ENCODE results near the gene ACTBL2. TPM values are rescaled to one million over a fixed set of nuclear protein-coding genes. Genes with fewer than 3 reads are reported as not detected.

The ACTBL2 gene
- total RNA-seq, 1 experiment from 2014 or later, result not detected

DNA sequence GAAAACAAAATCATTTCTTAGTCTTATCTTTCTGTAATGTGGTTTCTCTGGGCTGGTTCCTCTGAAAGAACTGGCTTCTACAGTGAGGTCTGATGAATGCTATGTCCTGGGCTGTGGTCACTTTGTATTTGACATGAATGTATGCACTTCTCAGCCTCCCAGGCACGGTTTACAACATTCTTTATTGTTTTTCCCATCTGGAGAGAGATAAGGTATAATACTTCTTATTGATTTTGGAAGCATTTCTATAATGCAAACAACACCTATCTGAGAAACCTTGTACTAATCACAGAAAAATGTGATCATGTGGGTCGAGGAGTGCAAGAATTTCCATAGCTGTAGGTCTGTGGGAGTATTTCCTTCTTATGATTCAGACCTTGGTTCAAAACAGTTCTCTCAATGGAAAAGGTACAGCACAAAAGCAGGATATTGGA lies 46.9 kb downstream of the ACTBL2 start:
- CTCF ChIA-PET, result no interaction called here

More for the DNA sequence above, 46.9 kb downstream of the ACTBL2 start:
- Mint-ChIP-seq H3K27me3 (ENCODE audit: low read depth) (no peaks in the 10 kb centered on the region), H3K27ac (no peak overlapping the region), H3K4me1 (no peaks in the 10 kb centered on the region), H3K36me3 (no peaks in the 10 kb centered on the region), H3K4me3 (no peak overlapping the region), H3K9me3 (peaks cover 2% of the 10 kb centered on the region)
- TF ChIP-seq ELF4 (CRISPR knock-in tag; IDR thresholded peaks at IDR 0.05; ENCODE audit: low read depth) (no peak), ZNF232 (CRISPR knock-in tag; IDR thresholded peaks at IDR 0.05) (no peak), ZNF219 (CRISPR knock-in tag; IDR thresholded peaks at IDR 0.05; ENCODE audit: borderline replicate concordance) (no peak), TEAD4 (CRISPR knock-in tag; IDR thresholded peaks at IDR 0.05) (no peak), OVOL2 (CRISPR knock-in tag; IDR thresholded peaks at IDR 0.05; ENCODE audit: borderline replicate concordance) (no peak), ZNF671 (CRISPR knock-in tag; IDR thresholded peaks at IDR 0.05) (no peak), FOXJ3 (CRISPR knock-in tag; IDR thresholded peaks at IDR 0.05; ENCODE audit: borderline replicate concordance) (no peak), ZNF138 (CRISPR knock-in tag; conservative IDR thresholded peaks at IDR 0.05) (no peak)
- TF ChIP-seq, protein P1, sequence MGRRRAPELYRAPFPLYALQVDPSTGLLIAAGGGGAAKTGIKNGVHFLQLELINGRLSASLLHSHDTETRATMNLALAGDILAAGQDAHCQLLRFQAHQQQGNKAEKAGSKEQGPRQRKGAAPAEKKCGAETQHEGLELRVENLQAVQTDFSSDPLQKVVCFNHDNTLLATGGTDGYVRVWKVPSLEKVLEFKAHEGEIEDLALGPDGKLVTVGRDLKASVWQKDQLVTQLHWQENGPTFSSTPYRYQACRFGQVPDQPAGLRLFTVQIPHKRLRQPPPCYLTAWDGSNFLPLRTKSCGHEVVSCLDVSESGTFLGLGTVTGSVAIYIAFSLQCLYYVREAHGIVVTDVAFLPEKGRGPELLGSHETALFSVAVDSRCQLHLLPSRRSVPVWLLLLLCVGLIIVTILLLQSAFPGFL (CRISPR knock-in tag; IDR thresholded peaks at IDR 0.05; ENCODE audit: borderline replicate concordance), result no peak
- TF ChIP-seq, protein P2, sequence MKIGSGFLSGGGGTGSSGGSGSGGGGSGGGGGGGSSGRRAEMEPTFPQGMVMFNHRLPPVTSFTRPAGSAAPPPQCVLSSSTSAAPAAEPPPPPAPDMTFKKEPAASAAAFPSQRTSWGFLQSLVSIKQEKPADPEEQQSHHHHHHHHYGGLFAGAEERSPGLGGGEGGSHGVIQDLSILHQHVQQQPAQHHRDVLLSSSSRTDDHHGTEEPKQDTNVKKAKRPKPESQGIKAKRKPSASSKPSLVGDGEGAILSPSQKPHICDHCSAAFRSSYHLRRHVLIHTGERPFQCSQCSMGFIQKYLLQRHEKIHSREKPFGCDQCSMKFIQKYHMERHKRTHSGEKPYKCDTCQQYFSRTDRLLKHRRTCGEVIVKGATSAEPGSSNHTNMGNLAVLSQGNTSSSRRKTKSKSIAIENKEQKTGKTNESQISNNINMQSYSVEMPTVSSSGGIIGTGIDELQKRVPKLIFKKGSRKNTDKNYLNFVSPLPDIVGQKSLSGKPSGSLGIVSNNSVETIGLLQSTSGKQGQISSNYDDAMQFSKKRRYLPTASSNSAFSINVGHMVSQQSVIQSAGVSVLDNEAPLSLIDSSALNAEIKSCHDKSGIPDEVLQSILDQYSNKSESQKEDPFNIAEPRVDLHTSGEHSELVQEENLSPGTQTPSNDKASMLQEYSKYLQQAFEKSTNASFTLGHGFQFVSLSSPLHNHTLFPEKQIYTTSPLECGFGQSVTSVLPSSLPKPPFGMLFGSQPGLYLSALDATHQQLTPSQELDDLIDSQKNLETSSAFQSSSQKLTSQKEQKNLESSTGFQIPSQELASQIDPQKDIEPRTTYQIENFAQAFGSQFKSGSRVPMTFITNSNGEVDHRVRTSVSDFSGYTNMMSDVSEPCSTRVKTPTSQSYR (CRISPR knock-in tag; IDR thresholded peaks at IDR 0.05), result no peak
- TF ChIP-seq, protein P3, sequence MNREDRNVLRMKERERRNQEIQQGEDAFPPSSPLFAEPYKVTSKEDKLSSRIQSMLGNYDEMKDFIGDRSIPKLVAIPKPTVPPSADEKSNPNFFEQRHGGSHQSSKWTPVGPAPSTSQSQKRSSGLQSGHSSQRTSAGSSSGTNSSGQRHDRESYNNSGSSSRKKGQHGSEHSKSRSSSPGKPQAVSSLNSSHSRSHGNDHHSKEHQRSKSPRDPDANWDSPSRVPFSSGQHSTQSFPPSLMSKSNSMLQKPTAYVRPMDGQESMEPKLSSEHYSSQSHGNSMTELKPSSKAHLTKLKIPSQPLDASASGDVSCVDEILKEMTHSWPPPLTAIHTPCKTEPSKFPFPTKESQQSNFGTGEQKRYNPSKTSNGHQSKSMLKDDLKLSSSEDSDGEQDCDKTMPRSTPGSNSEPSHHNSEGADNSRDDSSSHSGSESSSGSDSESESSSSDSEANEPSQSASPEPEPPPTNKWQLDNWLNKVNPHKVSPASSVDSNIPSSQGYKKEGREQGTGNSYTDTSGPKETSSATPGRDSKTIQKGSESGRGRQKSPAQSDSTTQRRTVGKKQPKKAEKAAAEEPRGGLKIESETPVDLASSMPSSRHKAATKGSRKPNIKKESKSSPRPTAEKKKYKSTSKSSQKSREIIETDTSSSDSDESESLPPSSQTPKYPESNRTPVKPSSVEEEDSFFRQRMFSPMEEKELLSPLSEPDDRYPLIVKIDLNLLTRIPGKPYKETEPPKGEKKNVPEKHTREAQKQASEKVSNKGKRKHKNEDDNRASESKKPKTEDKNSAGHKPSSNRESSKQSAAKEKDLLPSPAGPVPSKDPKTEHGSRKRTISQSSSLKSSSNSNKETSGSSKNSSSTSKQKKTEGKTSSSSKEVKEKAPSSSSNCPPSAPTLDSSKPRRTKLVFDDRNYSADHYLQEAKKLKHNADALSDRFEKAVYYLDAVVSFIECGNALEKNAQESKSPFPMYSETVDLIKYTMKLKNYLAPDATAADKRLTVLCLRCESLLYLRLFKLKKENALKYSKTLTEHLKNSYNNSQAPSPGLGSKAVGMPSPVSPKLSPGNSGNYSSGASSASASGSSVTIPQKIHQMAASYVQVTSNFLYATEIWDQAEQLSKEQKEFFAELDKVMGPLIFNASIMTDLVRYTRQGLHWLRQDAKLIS (CRISPR knock-in tag; IDR thresholded peaks at IDR 0.05; ENCODE audit: borderline replicate concordance), result no peak
- TF ChIP-seq, protein P4, sequence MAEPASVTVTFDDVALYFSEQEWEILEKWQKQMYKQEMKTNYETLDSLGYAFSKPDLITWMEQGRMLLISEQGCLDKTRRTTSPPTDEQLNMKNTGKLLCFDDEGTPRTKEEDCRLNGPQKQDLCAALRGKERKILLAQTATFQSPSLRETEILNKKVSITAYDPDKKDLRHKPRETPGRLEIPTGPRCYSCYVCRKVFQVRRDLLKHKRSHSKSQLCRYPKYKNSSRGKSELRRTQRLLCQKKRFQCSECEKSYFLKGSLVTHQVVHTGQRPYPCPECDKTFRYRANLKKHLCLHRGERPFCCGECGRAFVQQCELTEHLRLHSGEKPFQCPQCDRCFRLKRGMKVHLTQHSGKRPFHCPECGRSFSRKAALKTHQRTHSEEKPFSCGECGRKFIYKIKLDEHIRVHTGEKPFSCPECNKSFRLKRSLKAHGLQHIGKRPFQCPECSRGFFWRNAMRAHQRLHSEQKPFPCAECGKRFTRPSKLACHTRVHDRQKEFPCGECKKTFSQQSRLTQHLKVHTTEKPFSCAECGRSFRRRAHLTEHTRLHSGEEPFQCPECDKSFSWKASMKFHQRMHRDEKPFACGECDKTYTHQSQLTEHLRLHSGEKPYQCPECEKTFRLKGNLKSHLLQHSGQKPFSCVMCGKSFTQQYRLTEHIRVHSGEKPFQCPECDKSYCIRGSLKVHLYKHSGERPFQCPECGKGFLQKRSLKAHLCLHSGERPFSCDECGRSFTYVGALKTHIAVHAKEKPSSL (CRISPR knock-in tag; conservative IDR thresholded peaks at IDR 0.05), result no peak
- TF ChIP-seq, protein P5, sequence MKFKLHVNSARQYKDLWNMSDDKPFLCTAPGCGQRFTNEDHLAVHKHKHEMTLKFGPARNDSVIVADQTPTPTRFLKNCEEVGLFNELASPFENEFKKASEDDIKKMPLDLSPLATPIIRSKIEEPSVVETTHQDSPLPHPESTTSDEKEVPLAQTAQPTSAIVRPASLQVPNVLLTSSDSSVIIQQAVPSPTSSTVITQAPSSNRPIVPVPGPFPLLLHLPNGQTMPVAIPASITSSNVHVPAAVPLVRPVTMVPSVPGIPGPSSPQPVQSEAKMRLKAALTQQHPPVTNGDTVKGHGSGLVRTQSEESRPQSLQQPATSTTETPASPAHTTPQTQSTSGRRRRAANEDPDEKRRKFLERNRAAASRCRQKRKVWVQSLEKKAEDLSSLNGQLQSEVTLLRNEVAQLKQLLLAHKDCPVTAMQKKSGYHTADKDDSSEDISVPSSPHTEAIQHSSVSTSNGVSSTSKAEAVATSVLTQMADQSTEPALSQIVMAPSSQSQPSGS (CRISPR knock-in tag; IDR thresholded peaks at IDR 0.05; ENCODE audit: borderline replicate concordance, low read depth), result no peak
- POLR2A ChIA-PET, result no interaction called here
- ATAC-seq (no peak), DNase-seq (ENCODE audit: low spot score) (no peak)

All from WTC11 (cell line).